Esophagus muscularis mucosa (tissue), 4 donors: ENCODE measurements around the gene NEK5. TPM values are rescaled to one million over a fixed set of nuclear protein-coding genes. Genes with fewer than 3 reads are reported as not detected.
"Not testable (repeated sequence)": the region's sequence is repeated elsewhere in the genome, so short reads cannot be mapped to it uniquely, and the experiment has no call there.

Experiments
- DNase-seq: peaks from one replicate; pipeline ENCODE4 v3.0.0-alpha.2; 2017; ENCODE audit errors: extremely low spot score
- H3K27ac ChIP-seq, 4 donors: fragments of 200-600 bp; sonication (generic); replicated peaks in 1 of 4; 1 replicate in 3 of 4; 2 replicates in 1 of 4; pipeline ENCODE4 v1.5.1; 2016 to 2019; ENCODE audit warnings: mild to moderate bottlenecking in 1 of 4
- H3K27me3 ChIP-seq, 4 donors: fragments of 200-600 bp; sonication (generic); one replicate each; pipeline versions ENCODE4 v1.5.1 to v1.6.0; 2016 to 2019
- H3K36me3 ChIP-seq, 4 donors: fragments of 200-600 bp; sonication (generic); one replicate each; pipeline ENCODE4 v1.5.1; 2016 to 2019
- H3K4me1 ChIP-seq, 4 donors: fragments of 200-600 bp; sonication (generic); one replicate each; pipeline ENCODE4 v1.5.1; 2016 to 2019
- H3K4me3 ChIP-seq, 4 donors: fragments of 200-600 bp; sonication (generic); 1 replicate in 2 of 4; 2 replicates in 2 of 4; pipeline ENCODE4 v1.5.1; 2016 to 2019; ENCODE audit warnings: mild to moderate bottlenecking in 4 of 4, moderate library complexity in 1 of 4
- H3K9me3 ChIP-seq, 4 donors: fragments of 200-600 bp; sonication (generic); 1 replicate in 3 of 4; 2 replicates in 1 of 4; pipeline ENCODE4 v1.5.1; 2016 to 2019
- CTCF ChIP-seq, 3 experiments: fragments of 200-600 bp in 2 of 3; fragments of 450-650 bp in 1 of 3; sonication (generic) in 2 of 3; IDR thresholded peaks; one replicate each; pipeline ENCODE4 v1.5.1; 2017 to 2019; ENCODE audit warnings: antibody characterized with exemption in 3 of 3, mild to moderate bottlenecking in 2 of 3, moderate library complexity in 1 of 3
- EP300 ChIP-seq: sonication (generic); formaldehyde crosslinking; IDR thresholded peaks from one replicate; pipeline ENCODE4 v1.6.1; 2017; ENCODE audit warnings: antibody characterized with exemption
- POLR2A ChIP-seq: fragments of 450-650 bp; IDR thresholded peaks from one replicate; pipeline ENCODE4 v1.6.1; 2017; ENCODE audit warnings: antibody characterized with exemption, moderate library complexity, mild to moderate bottlenecking, low read depth
- POLR2AphosphoS5 ChIP-seq, 2 donors: sonication (generic); formaldehyde crosslinking; IDR thresholded peaks; one replicate each; pipeline ENCODE4 v1.6.1; 2017; ENCODE audit warnings: antibody characterized with exemption in 2 of 2
- WGBS: methylation state at CpG from one replicate; pipeline ENCODE4 v1.1.5; 2018; 5-methylcytosine and 5-hydroxymethylcytosine counted together
- intact Hi-C: fragments of 100-400 bp; cut with DNase I; formaldehyde crosslinking; loops from one replicate; pipeline ENCODE4 v1.15.1; 2023
- total RNA-seq, 4 donors: library from RNA; depleted of rRNA; stranded (reverse); fragments of >200 nt; gene quantifications; one replicate each; pipeline versions ENCODE4 v1.1.0 to v1.2.1, GENCODE V29; 2016

NEK5 gene
- total RNA-seq, 4 donors from 2014 or later: 0.17 to 0.34 (median 0.26) TPM; not detected in 1

- H3K27ac ChIP-seq: no peak overlapping the region
- TF ChIP-seq POLR2AphosphoS5 (IDR thresholded peaks at IDR 0.05) (no peak), POLR2A (no peak), CTCF (IDR thresholded peaks at IDR 0.05) (no peak), EP300 (no peak)
- intact Hi-C loops: no loop called here
- no peaks in the 10 kb centered on the region for H3K27me3 ChIP-seq
- no peaks in the 10 kb centered on the region for H3K4me1 ChIP-seq
- WGBS: 83% methylated on average over 1 of the region's 1 CpG
- H3K4me3 ChIP-seq: no peak overlapping the region
- no peaks in the 10 kb centered on the region for H3K36me3 ChIP-seq
- no peaks in the 10 kb centered on the region for H3K9me3 ChIP-seq
- no peak for DNase-seq
These were observed 23.0 kb downstream of the NEK5 start for GRCh38 chr13:52105841-52106240.

- Histone ChIP-seq H3K4me1 (no peaks in the 10 kb centered on the region), H3K27me3 (no peaks in the 10 kb centered on the region), H3K9me3 (no peaks in the 10 kb centered on the region), H3K27ac (no peak overlapping the region), H3K36me3 (no peaks in the 10 kb centered on the region), H3K4me3 (no peak overlapping the region)
- WGBS: 88% methylated on average over 1 of the region's 1 CpG
- no peak for DNase-seq
- intact Hi-C loops: no loop called here
- TF ChIP-seq CTCF (IDR thresholded peaks at IDR 0.05): no peak
- no peak for TF ChIP-seq POLR2A
- TF ChIP-seq POLR2AphosphoS5 (IDR thresholded peaks at IDR 0.05): no peak
- TF ChIP-seq EP300: no peak
These were observed 24.2 kb downstream of the NEK5 start for GRCh38 chr13:52104624-52105023.

- no peaks in the 10 kb centered on the region for H3K4me1 ChIP-seq
- H3K27ac ChIP-seq: no peak overlapping the region
- WGBS: 85% methylated on average over 5 of the region's 5 CpGs
- no peak for TF ChIP-seq EP300
- no peak for TF ChIP-seq POLR2A
- TF ChIP-seq CTCF (IDR thresholded peaks at IDR 0.05): no peak
- no peak for TF ChIP-seq POLR2AphosphoS5 (IDR thresholded peaks at IDR 0.05)
- DNase-seq: no peak
- intact Hi-C loops: no loop called here
- no peaks in the 10 kb centered on the region for H3K27me3 ChIP-seq
- H3K36me3 ChIP-seq: no peaks in the 10 kb centered on the region
- H3K4me3 ChIP-seq: no peak overlapping the region
- H3K9me3 ChIP-seq: no peaks in the 10 kb centered on the region
These were observed 25.5 kb downstream of the NEK5 start for GRCh38 chr13:52103386-52103785.

- H3K9me3 ChIP-seq, H3K36me3 ChIP-seq, intact Hi-C loops, H3K4me1 ChIP-seq, DNase-seq, H3K27me3 ChIP-seq, H3K27ac ChIP-seq, H3K4me3 ChIP-seq: not testable (repeated sequence)
- WGBS: 92% methylated on average over 3 of the region's 3 CpGs
These were observed 26.4 kb downstream of the NEK5 start for GRCh38 chr13:52102423-52102822.

- no peaks in the 10 kb centered on the region for H3K27me3 ChIP-seq
- no peaks in the 10 kb centered on the region for H3K9me3 ChIP-seq
- H3K4me3 ChIP-seq: no peak overlapping the region
- no peaks in the 10 kb centered on the region for H3K4me1 ChIP-seq
- WGBS: 97% methylated on average over 5 of the region's 5 CpGs
- no peak overlapping the region for H3K27ac ChIP-seq
- intact Hi-C loops: no loop called here
- TF ChIP-seq POLR2AphosphoS5 (IDR thresholded peaks at IDR 0.05): no peak
- H3K36me3 ChIP-seq: no peaks in the 10 kb centered on the region
- DNase-seq: no peak
These were observed 31.7 kb downstream of the NEK5 start for GRCh38 chr13:52097197-52097596.

GRCh38 chr13:52096748-52097147 is 32.1 kb downstream of the NEK5 start:
- TF ChIP-seq POLR2AphosphoS5 (IDR thresholded peaks at IDR 0.05): no peak
- TF ChIP-seq CTCF (IDR thresholded peaks at IDR 0.05): no peak
- TF ChIP-seq EP300: no peak
- no peak for TF ChIP-seq POLR2A
- H3K9me3 ChIP-seq: no peaks in the 10 kb centered on the region
- no peaks in the 10 kb centered on the region for H3K27me3 ChIP-seq
- H3K36me3 ChIP-seq: no peaks in the 10 kb centered on the region
- WGBS: 83% methylated on average over 3 of the region's 3 CpGs
- H3K4me3 ChIP-seq: no peak overlapping the region
- intact Hi-C loops: no loop called here
- no peak overlapping the region for H3K27ac ChIP-seq
- no peak for DNase-seq
- H3K4me1 ChIP-seq: no peaks in the 10 kb centered on the region
